HCT116 (cell line): ENCODE data around the gene DIS3L2. TPM values are rescaled to one million over a fixed set of nuclear protein-coding genes. Genes with fewer than 3 reads are reported as not detected.

Experiments
- ATAC-seq: fragments of 200-7000 bp; cut with Tn5 transposase; 2 replicates; pipeline ENCODE4 v1.9.1; 2020; ENCODE audit warnings: mild to moderate bottlenecking, moderate library complexity
- BruUV-seq: library from RNA; stranded (reverse); fragments of 400-500 nt; replicated peaks from 2 replicates; lab custom pipeline; 2021; lab: Mats Ljungman, UMichigan
- CTCF ChIA-PET: fragments of 300-600 bp; sonication (Branson Sonifier 250); formaldehyde crosslinking; loops from one replicate; lab custom pipeline; 2021; ENCODE audit warnings: antibody characterized with exemption; lab: Charles Lee
- POLR2A ChIA-PET: fragments of 300-600, 350-600 bp; sonication (Branson Sonifier 250); formaldehyde crosslinking; loops from one replicate; lab custom pipeline; 2021; ENCODE audit warnings: antibody characterized with exemption; lab: Charles Lee
- RAD21 ChIA-PET, 2 experiments: fragments of 300-600 bp; sonication (Branson Sonifier 250); formaldehyde crosslinking; loops; one replicate each; lab custom pipeline; 2023; ENCODE audit warnings: low total read pairs in 2 of 2; ENCODE audit not compliant: uncharacterized antibody in 2 of 2, unreplicated experiment in 2 of 2, low non-redundant PET in 1 of 2; lab: Charles Lee
- DNase-seq: peaks from one replicate; pipeline ENCODE4 v3.0.0-alpha.2; 2010; ENCODE audit warnings: low read depth, low spot score
- H2AFZ ChIP-seq: fragments of 200-600 bp; shearing (Covaris generic), sonication (generic); 2 replicates; pipeline ENCODE4 v1.6.1; 2017; ENCODE audit warnings: low read depth, mixed run types, mixed read lengths, antibody characterized with exemption, low read length; ENCODE audit not compliant: poor library complexity, severe bottlenecking
- H3K27ac ChIP-seq: 2 replicates; pipeline ENCODE4 v1.5.1; 2012; ENCODE audit warnings: low read depth, low read length
- H3K27me3 ChIP-seq: fragments of 200-600 bp; sonication (generic); 2 replicates; pipeline ENCODE4 v1.6.1; 2016; ENCODE audit warnings: mixed run types, low read length, mixed read lengths; ENCODE audit not compliant: insufficient read depth
- H3K36me3 ChIP-seq, 2 experiments: fragments of 200-500 bp in 1 of 2; fragments of 200-600 bp in 1 of 2; sonication (Bioruptor generic) in 1 of 2; sonication (generic) in 1 of 2; 2 replicates each; pipeline versions ENCODE4 v1.5.1 to v1.6.1; 2014 to 2016; ENCODE audit warnings: low read length in 2 of 2, inconsistent platforms in 1 of 2, mixed read lengths in 1 of 2, mixed run types in 1 of 2; ENCODE audit not compliant: insufficient read depth in 2 of 2, control insufficient read depth in 1 of 2
- H3K4me1 ChIP-seq, 2 experiments: fragments of 200-600 bp in 1 of 2; sonication (generic) in 1 of 2; 2 replicates each; pipeline versions ENCODE4 v1.5.1 to v1.6.1; 2012 to 2017; ENCODE audit warnings: low read length in 2 of 2, inconsistent platforms in 1 of 2, mild to moderate bottlenecking in 1 of 2, mixed read lengths in 1 of 2, mixed run types in 1 of 2, moderate library complexity in 1 of 2; ENCODE audit not compliant: insufficient read depth in 2 of 2, control insufficient read depth in 1 of 2
- H3K4me2 ChIP-seq: fragments of 200-600 bp; sonication (generic); 2 replicates; pipeline ENCODE4 v1.6.1; 2017; ENCODE audit warnings: mixed run types, low read length, mixed read lengths
- H3K4me3 ChIP-seq, 2 experiments: fragments of 200-600 bp in 1 of 2; sonication (generic) in 1 of 2; replicated peaks in 1 of 2; 2 replicates each; pipeline ENCODE4 v1.5.1; 2011 to 2016; ENCODE audit warnings: low read length in 2 of 2, control low read depth in 1 of 2, low read depth in 1 of 2, mild to moderate bottlenecking in 1 of 2, mixed read lengths in 1 of 2, mixed run types in 1 of 2
- H3K79me2 ChIP-seq: fragments of 200-600 bp; sonication (generic); 2 replicates; pipeline ENCODE4 v1.6.1; 2017; ENCODE audit warnings: mild to moderate bottlenecking, mixed run types, low read length, moderate library complexity, mixed read lengths; ENCODE audit not compliant: insufficient read depth
- H3K9ac ChIP-seq: fragments of 200-600 bp; sonication (generic); 2 replicates; pipeline ENCODE4 v1.6.1; 2016; ENCODE audit warnings: low read length, mixed read lengths
- H3K9me2 ChIP-seq: fragments of 200-600 bp; sonication (generic), shearing (Covaris generic); 2 replicates; pipeline ENCODE4 v1.6.1; 2017; ENCODE audit warnings: mixed run types, mild to moderate bottlenecking, moderate library complexity; ENCODE audit not compliant: insufficient read depth
- H3K9me3 ChIP-seq, 2 experiments: fragments of 200-500 bp in 1 of 2; fragments of 200-600 bp in 1 of 2; sonication (Bioruptor generic) in 1 of 2; sonication (generic) in 1 of 2; 2 replicates each; pipeline ENCODE4 v1.6.1; 2014 to 2017; ENCODE audit warnings: low read length in 2 of 2, mixed read lengths in 2 of 2, inconsistent platforms in 1 of 2, low read depth in 1 of 2, mild to moderate bottlenecking in 1 of 2, mixed run types in 1 of 2, moderate library complexity in 1 of 2; ENCODE audit not compliant: control insufficient read depth in 1 of 2, insufficient read depth in 1 of 2
- H4K20me1 ChIP-seq: fragments of 200-600 bp; sonication (generic), shearing (Covaris generic); 2 replicates; pipeline ENCODE4 v1.6.1; 2017; ENCODE audit warnings: mixed run types, mild to moderate bottlenecking, moderate library complexity; ENCODE audit not compliant: insufficient read depth
- ATF3 ChIP-seq: IDR thresholded peaks from 2 replicates; pipeline ENCODE4 v1.6.1; 2012
- CBX3 ChIP-seq: IDR thresholded peaks from 2 replicates; pipeline ENCODE4 v1.6.1; 2012; ENCODE audit warnings: low read depth
- CEBPB ChIP-seq: IDR thresholded peaks from 2 replicates; pipeline ENCODE4 v1.6.1; 2012; ENCODE audit warnings: low read depth
- EGR1 ChIP-seq: IDR thresholded peaks from 2 replicates; pipeline ENCODE4 v1.6.1; 2012; ENCODE audit warnings: low read depth
- ELF1 ChIP-seq: IDR thresholded peaks from 2 replicates; pipeline ENCODE4 v1.6.1; 2012; ENCODE audit warnings: low read depth, borderline replicate concordance
- EZH2 ChIP-seq: fragments of 200-600 bp; sonication (generic); IDR thresholded peaks from 2 replicates; pipeline ENCODE4 v1.6.1; 2017; ENCODE audit warnings: antibody characterized with exemption, mixed run types
- EZH2phosphoT487 ChIP-seq: fragments of 200-600 bp; IDR thresholded peaks from 2 replicates; pipeline ENCODE4 v1.6.1; 2018; ENCODE audit warnings: antibody characterized with exemption, borderline replicate concordance
- JUND ChIP-seq: IDR thresholded peaks from 2 replicates; pipeline ENCODE4 v1.6.1; 2012
- POLR2A ChIP-seq: IDR thresholded peaks from 2 replicates; pipeline ENCODE4 v1.7.0; 2011; ENCODE audit warnings: borderline replicate concordance; ENCODE audit not compliant: insufficient read depth, insufficient read length; ENCODE audit errors: extremely low read depth
- POLR2AphosphoS5 ChIP-seq: IDR thresholded peaks from 2 replicates; pipeline ENCODE4 v1.6.1; 2011; ENCODE audit warnings: mild to moderate bottlenecking, low read depth, low read length, moderate library complexity
- RAD21 ChIP-seq: IDR thresholded peaks from 2 replicates; pipeline ENCODE4 v1.6.1; 2012; ENCODE audit warnings: low read depth, mild to moderate bottlenecking
- REST ChIP-seq: IDR thresholded peaks from 2 replicates; pipeline ENCODE4 v1.6.1; 2012; ENCODE audit warnings: low read depth
- SIN3A ChIP-seq: IDR thresholded peaks from 2 replicates; pipeline ENCODE4 v1.6.1; 2012; ENCODE audit warnings: low read depth
- SP1 ChIP-seq: IDR thresholded peaks from 2 replicates; pipeline ENCODE4 v1.6.1; 2012; ENCODE audit warnings: low read depth
- SRF ChIP-seq: IDR thresholded peaks from 2 replicates; pipeline ENCODE4 v1.6.1; 2012; ENCODE audit warnings: low read depth
- YY1 ChIP-seq: IDR thresholded peaks from 2 replicates; pipeline ENCODE4 v1.6.1; 2011; ENCODE audit warnings: low read length, low read depth, moderate library complexity, mild to moderate bottlenecking; ENCODE audit not compliant: insufficient replicate concordance; ENCODE audit errors: extremely low read depth
- ZFX ChIP-seq: fragments of 450-650 bp; IDR thresholded peaks from 2 replicates; pipeline ENCODE4 v1.6.1; 2017
- ZNF274 ChIP-seq: fragments of 200-500 bp; sonication (Bioruptor generic); IDR thresholded peaks from 2 replicates; pipeline ENCODE4 v1.6.1; 2014; ENCODE audit warnings: mild to moderate bottlenecking, low read depth, low read length, inconsistent platforms
- intact Hi-C: fragments of 100-400 bp; cut with micrococcal nuclease; formaldehyde crosslinking; loops from 2 replicates; pipeline ENCODE4 v1.10.0; 2022
- total RNA-seq: library from RNA; stranded (reverse); gene quantifications from one replicate; pipeline ENCODE4 v1.2.1, GENCODE V29; 2021; ENCODE audit not compliant: unreplicated experiment
- TF ChIP-seq, protein P1 (sequence below): IDR thresholded peaks from 2 replicates; pipeline ENCODE4 v1.6.1; 2011; ENCODE audit warnings: mild to moderate bottlenecking, low read length, moderate library complexity; ENCODE audit not compliant: insufficient replicate concordance; ENCODE audit errors: extremely low read depth
- TF ChIP-seq, protein P2 (sequence below), 3 experiments: fragments of 200-600 bp in 1 of 3; sonication (generic) in 1 of 3; IDR thresholded peaks in 2 of 3; conservative IDR thresholded peaks in 1 of 3; 2 replicates each; pipeline ENCODE4 v1.5.1; 2012 to 2017; ENCODE audit warnings: low read depth in 2 of 3, low read length in 2 of 3, antibody characterized with exemption in 1 of 3, borderline replicate concordance in 1 of 3, control low read depth in 1 of 3, mild to moderate bottlenecking in 1 of 3, mixed read lengths in 1 of 3, mixed run types in 1 of 3, moderate library complexity in 1 of 3; ENCODE audit not compliant: insufficient read depth in 1 of 3

DIS3L2 gene
- total RNA-seq, 1 experiment from 2014 or later, result 42.5 TPM

DNA sequence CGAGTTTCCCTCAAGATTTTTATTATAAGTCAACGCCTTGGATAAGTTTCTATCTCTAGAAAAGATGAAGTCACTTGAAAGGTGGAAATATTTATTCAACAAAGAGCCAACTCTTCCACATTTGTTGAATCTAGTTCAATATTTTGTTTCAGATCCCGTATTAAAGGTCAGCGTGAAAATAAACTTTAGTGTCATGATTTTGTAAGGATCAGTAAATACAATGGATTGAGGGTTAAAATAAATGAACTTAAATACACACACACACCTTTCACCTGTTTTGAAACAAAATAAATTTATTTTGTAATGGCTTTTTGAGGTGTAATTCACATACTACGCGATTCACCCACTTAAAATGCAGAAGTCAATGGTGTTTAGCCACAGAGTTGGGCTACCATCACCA is 19.3 kb upstream of the DIS3L2 start:
- CTCF ChIA-PET, result no interaction called here

More for the DNA sequence above, 19.3 kb upstream of the DIS3L2 start:
- intact Hi-C loops, result no loop called here
- Histone ChIP-seq H3K27me3 (no peaks in the 10 kb centered on the region), H3K9ac (no peak overlapping the region), H3K4me2 (no peak overlapping the region), H3K4me1 (no peaks in the 10 kb centered on the region), H3K9me3 (no peaks in the 10 kb centered on the region), H2AFZ (no peak overlapping the region), H3K4me3 (no peak overlapping the region), H3K79me2 (no peaks in the 10 kb centered on the region), H3K27ac (no peak overlapping the region), H3K9me2 (no peaks in the 10 kb centered on the region), H3K36me3 (no peaks in the 10 kb centered on the region), H4K20me1 (no peaks in the 10 kb centered on the region)
- no peak for TF ChIP-seq CBX3
- TF ChIP-seq, protein P1, sequence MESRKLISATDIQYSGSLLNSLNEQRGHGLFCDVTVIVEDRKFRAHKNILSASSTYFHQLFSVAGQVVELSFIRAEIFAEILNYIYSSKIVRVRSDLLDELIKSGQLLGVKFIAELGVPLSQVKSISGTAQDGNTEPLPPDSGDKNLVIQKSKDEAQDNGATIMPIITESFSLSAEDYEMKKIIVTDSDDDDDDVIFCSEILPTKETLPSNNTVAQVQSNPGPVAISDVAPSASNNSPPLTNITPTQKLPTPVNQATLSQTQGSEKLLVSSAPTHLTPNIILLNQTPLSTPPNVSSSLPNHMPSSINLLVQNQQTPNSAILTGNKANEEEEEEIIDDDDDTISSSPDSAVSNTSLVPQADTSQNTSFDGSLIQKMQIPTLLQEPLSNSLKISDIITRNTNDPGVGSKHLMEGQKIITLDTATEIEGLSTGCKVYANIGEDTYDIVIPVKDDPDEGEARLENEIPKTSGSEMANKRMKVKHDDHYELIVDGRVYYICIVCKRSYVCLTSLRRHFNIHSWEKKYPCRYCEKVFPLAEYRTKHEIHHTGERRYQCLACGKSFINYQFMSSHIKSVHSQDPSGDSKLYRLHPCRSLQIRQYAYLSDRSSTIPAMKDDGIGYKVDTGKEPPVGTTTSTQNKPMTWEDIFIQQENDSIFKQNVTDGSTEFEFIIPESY, result no peak
- TF ChIP-seq REST, result no peak
- no peak for TF ChIP-seq ZNF274
- TF ChIP-seq, protein P2, sequence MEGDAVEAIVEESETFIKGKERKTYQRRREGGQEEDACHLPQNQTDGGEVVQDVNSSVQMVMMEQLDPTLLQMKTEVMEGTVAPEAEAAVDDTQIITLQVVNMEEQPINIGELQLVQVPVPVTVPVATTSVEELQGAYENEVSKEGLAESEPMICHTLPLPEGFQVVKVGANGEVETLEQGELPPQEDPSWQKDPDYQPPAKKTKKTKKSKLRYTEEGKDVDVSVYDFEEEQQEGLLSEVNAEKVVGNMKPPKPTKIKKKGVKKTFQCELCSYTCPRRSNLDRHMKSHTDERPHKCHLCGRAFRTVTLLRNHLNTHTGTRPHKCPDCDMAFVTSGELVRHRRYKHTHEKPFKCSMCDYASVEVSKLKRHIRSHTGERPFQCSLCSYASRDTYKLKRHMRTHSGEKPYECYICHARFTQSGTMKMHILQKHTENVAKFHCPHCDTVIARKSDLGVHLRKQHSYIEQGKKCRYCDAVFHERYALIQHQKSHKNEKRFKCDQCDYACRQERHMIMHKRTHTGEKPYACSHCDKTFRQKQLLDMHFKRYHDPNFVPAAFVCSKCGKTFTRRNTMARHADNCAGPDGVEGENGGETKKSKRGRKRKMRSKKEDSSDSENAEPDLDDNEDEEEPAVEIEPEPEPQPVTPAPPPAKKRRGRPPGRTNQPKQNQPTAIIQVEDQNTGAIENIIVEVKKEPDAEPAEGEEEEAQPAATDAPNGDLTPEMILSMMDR (IDR thresholded peaks at IDR 0.05 in 2 of 3, conservative IDR thresholded peaks at IDR 0.05 in 1 of 3; ENCODE audit: borderline replicate concordance in 1 of 3, insufficient read depth in 1 of 3, low read depth in 2 of 3, low read length in 2 of 3), result no peak
- TF ChIP-seq EZH2phosphoT487, result no peak
- no peak for TF ChIP-seq POLR2AphosphoS5
- TF ChIP-seq CEBPB, result no peak
- no peak for TF ChIP-seq EZH2
- no peak for TF ChIP-seq ELF1
- no peak for TF ChIP-seq JUND
- no peak for TF ChIP-seq EGR1
- TF ChIP-seq SIN3A, result no peak
- no peak for TF ChIP-seq SRF
- no peak for TF ChIP-seq POLR2A
- TF ChIP-seq ATF3, result no peak
- no peak for TF ChIP-seq YY1
- no peak for TF ChIP-seq RAD21
- no peak for TF ChIP-seq ZFX
- no peak for TF ChIP-seq SP1
- DNase-seq (no peak), ATAC-seq (no peak)
- BruUV-seq, result no TSS peak
- POLR2A ChIA-PET, result no interaction called here
- RAD21 ChIA-PET, result no interaction called here
